Measurements from ENCODE around the gene TMEM101.
"Not testable (repeated sequence)": the region's sequence is repeated elsewhere in the genome, so short reads cannot be mapped to it uniquely, and the experiment has no call there.

TMEM101 gene

DNA sequence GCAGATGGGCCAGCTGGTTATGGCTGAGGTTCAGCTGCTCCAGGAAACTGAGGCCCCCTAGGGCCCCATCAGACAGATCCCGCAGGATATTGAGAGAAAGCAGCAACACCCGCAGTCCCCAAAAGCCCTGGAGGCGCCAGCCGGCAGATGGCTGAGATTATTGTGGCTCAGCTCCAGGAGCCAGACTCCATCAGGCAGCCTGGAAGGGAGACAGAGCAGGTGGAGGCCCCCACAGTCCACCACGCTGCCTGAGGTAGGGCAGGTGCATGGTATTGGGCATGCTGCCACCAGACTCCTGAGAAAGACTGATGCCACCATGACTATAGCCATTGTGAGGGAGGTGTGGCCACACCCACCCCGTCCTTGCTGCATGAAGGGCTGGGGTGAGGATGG lies 9.5 kb upstream of the TMEM101 start:
- DNase-seq (ENCODE audit: low read depth in 2 of 2, low spot score in 1 of 2) = no peak

DNA sequence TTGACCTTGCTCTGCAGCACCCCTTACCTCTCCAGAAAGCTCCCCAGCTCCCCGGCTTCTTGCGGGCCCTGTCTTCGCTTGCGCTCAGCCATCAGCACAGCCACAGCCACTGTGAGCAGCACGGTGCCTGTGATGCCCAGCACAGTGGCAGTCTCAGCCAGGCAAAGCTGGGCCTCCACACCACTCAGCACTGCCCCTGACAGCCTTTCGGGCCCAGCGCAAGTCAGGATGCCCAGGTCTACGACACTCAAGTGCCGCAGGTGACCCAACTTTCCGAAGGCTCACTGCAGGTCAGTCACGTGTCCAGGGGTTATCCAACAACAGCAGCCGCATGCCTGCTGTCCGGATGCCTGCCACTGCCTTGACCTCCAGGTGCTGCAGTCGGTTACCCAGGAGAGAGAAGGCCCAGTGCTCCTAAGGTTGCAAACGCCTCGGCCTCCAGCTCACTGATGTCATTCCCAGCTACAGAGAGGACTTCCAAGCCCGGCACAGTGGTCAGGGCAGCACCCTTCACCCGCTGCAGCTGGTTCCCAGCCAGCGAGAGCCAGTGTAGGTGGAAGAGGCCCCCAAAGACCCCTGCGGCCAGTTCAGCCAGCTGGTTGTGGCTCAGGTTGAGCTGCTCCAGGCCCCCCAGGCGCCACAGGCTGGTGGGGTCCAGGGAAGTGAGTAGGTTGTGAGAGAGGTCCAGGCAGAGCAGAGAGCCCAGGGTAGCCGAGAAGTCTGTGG lies 8.9 kb upstream of the TMEM101 start:
- DNase-seq (ENCODE audit: low read depth in 2 of 2, low spot score in 1 of 2) = no peak

DNA sequence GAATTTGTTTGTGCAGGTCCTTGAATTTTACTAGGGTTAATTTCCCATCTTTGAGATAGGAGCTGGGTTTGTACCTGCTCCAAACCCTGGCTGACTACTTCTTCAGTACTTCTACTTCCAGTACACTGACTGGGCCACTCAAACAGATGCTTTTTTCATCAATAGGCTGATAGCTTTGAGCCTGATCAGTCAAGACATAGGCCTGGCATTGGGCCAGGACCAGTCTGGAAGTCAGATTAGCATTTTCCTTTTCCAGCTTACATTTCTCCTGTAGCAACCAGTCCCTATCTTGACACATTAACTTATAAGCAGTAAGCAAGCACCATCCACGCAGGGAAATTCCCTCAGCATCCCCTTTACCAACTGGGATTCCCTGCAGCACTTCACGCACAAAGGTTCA lies 7.5 kb upstream of the TMEM101 start:
- DNase-seq (ENCODE audit: low read depth in 2 of 2, low spot score in 1 of 2) = no peak

DNA sequence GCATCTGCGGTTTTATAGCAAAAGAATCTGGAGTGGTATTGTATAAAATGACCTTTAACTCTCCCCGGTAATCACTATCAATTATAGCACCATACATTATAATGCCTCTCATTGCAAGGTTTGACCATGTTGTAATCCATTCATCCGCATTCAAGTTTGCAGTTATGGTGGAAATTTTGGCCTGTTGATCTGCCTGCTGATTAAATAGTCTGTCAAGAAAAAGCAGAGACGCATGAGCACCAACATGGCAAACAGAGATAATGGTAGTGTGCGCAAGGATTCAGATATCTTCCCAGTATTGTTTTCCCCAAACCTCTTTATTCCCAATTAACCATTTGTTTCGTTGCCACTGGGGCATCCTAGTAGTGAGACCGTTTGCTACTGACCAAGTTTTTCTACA lies 6.5 kb upstream of the TMEM101 start:
- DNase-seq (ENCODE audit: low read depth in 2 of 2, low spot score in 1 of 2) = not testable (repeated sequence)

DNA sequence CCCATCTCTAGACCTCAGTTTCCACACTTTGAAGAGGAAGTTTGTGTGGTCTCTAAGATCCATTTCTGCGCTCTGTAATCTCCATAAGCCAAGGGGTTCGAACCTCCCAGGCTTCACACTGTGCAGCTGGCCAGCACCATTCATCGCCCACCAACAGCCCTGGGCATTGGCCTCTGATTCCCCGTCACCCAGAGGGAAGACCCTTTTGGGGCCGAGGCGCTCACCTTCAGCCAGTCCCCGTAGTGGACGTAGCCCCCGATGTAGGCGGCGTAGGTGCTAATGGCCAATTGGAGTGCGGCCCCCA lies 678 bp downstream of the TMEM101 start:
- DNase-seq (ENCODE audit: low read depth in 2 of 2, low spot score in 1 of 2) = no peak

DNA sequence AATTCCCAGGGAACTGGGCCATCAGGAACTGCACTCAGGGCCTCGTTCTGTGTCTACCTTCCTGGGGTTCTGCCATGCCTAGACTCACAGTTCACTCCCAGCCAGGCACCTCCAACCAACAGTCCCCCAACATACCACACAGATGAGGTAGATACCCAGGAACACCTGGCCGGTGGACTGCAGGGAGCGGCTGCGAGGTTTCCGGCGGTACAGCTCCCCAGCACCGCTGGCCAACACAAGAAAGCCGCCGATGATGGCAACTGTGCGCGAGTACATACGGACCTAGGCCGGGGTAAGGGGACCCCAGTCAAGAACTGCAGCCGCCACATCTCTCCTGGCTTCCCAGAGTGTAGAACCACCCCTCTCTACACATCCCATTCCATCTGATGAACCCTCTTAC lies 1.9 kb downstream of the TMEM101 start:
- DNase-seq (ENCODE audit: low read depth in 2 of 2, low spot score in 1 of 2) = no peak

DNA sequence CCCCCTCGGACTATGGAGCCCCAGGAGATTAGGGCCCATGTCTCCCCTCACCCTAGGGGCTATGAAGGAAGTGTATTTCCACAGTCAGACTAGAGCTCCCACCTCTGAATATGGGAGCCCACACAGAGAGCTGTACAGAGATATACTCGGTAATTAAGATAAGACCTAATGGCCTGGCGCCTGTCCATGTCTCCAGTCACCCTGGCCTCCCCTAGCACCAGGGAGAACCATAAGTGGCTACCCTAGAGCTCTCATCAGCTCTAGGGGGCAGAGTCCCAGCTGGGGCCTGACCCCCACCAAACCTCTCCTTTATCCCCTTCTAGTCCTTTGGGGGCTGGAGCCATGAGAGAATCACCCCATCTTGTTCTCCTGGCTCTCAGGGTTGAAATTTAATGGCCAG lies 2.4 kb downstream of the TMEM101 start:
- DNase-seq (ENCODE audit: low read depth in 2 of 2, low spot score in 1 of 2) = no peak

DNA sequence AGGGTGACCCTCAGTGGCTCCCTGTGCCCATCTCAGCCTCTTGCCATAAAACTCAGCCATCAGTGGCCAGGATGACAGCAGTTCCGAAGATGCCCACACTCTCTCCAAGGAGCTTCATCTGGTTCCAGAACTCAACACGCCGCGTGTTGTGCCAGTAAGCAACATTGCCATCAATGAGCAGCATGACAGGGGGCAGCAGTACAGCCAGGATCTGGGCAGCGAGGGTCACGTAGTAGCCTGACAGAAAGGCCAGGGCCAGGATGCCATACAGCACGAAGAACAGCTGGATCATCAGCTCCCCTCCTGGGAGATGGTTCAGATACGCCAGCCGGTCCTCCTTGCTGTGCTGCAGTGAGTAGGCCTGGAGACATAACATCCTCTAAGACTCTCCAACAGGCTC lies 2.9 kb downstream of the TMEM101 start:
- DNase-seq (ENCODE audit: low read depth in 2 of 2, low spot score in 1 of 2) = no peak

DNA sequence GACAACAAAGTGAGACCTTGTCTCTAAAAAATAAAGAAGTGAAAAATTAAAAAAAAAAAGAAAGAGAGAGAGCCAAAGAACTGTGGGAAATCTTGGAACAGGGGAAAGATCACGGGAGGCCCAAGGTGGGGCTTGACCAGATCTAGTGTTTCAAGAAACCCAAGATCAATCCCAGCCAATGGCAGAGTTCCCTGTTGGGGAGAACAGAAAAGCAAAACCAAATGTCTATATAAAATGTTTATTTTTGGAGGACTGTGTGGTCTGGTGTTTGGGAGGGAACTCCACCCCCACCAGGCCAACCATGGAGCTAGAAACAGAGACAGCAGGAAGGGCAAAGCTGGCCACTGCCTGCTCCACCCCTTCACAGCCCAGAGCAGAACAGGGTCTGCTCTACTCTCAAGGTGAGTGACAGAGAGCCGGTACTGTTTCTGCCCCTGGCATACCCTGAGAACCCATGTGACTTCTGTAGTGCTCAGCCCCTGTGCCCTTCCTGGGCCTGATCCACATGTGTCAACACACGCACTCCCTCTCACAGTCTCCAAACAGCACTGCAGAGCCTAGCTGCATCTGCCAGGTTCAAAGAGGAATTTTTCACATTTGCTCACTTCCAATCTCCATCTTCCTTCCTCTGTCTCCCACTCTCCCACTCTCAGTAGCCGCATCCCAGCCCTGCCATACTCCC lies 3.7 kb downstream of the TMEM101 start:
- DNase-seq (ENCODE audit: low read depth in 2 of 2, low spot score in 1 of 2) = no peak

DNA sequence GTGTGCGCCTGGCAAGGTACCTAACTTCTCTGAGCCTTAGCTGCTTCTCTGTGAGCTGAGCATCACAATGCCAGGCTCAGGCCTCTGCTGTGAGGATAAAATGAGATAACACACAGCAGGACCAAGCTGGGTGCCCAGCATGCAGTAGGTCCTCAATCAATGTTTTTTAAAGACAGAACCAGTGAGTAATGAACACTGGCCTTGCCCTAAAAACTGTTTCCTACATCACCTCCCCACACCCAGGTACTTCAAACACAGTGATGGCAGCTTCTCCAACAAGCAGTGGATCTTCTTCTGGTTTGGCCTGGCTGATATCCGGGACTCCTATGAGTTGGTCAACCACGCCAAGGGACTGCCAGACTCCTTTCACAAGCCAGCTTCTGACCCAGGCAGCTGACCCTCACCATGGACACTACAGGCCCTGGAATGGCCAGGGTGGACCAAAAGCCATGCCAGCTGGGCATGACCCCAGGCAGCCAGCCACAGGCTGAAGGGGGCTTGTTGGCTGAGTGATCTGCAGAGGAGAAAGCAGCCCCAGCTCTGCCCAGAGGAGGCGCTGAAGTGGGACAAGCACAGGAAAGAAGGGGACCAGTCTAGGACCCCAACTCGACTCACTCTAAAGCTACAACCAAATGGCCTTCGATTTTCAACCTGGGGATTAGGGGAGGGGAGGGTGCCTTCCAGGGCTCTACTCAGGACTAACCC lies 6.4 kb downstream of the TMEM101 start:
- no peak for DNase-seq (ENCODE audit: low read depth in 2 of 2, low spot score in 1 of 2)

DNA sequence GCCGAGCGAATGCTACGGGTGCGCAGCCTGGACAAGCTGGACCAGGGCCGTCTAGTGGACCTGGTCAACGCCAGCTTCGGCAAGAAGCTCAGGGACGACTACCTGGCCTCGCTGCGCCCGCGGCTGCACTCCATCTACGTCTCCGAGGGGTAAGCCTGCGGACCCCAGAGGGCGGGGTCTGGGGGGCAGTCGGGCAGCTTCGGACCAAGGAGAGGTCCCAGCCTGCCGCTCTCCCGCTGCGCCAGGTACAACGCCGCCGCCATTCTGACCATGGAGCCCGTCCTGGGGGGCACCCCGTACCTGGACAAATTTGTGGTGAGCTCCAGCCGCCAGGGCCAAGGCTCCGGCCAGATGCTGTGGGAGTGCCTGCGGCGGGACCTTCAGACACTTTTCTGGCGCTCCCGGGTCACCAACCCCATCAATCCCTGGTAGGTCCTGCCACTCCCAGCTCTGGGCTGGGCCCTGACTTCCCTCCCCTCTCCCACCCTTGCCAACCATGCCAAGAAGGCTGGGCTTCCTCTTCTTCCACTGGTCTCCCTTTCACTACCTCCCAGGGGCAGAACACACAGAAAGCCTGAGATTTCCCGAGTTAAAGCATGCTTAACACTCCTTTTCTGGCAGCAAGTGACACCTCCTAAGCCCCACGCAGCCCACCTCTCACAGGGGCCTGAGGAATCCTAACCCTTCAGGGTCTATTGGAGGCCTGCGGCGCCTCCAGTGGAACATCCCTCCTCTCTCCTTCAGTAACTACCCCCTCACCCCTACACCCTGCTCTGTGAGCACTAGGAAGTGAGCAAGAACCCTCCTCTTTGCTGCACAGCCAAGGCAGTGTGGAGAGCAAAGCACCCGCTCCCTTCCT lies 7.2 kb downstream of the TMEM101 start:
- no peak for DNase-seq (ENCODE audit: low read depth in 2 of 2, low spot score in 1 of 2)

DNA sequence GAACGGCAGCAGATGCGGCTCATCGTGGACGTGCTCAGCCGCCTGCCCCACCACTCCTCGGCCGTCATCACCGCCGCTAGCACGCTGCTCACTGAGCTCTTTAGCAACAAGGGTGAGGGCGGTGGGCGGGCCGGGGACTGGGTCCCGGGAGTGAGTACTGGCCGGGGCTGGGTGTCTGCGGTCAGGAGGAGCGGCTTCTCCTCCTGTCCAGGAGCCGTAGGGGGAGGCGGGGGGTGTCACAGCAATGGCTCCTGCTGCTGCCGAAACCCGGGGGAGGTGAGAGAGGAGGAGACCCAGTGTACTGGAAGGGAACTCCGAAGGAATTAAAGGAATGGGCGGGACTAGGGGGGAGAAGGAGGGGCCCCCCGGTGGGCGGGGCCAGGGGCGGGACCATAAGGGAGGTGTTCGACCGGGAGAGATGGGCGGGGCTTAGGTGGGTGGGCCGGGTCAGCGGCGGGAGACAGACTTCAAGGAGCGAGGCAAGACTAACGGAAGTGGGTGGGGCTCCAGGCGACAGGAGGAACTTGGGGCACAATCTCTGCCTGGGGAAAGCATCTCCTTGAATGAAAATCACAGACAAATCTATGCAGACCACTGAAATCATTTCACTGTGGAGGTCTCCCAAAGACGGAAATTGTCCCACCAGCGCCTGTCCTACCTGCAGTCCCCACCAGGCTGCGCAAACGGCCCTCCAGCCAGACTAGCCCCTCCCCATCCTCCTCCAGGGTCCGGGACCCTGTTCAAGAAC lies 8.0 kb downstream of the TMEM101 start:
- DNase-seq (ENCODE audit: low read depth in 2 of 2, low spot score in 1 of 2) = peak; percentile 94 to 97

DNA sequence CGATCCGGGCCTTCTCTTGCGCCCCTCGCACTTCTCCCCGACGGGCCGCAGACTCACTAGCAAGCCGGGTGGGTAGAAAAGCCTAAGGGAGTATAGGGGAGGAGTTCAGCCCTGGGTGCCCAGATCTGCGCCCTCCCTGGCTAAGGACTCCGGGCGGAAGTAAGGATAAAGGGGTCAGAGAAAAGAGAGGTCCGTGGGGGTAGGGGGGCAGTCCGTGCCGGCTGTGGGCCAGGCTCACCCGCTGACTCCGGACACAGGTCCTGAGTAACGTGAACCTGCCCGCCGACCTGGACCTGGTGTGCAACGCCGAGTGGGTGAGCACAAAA lies 8.5 kb downstream of the TMEM101 start:
- no peak for DNase-seq (ENCODE audit: low read depth in 2 of 2, low spot score in 1 of 2)

DNA sequence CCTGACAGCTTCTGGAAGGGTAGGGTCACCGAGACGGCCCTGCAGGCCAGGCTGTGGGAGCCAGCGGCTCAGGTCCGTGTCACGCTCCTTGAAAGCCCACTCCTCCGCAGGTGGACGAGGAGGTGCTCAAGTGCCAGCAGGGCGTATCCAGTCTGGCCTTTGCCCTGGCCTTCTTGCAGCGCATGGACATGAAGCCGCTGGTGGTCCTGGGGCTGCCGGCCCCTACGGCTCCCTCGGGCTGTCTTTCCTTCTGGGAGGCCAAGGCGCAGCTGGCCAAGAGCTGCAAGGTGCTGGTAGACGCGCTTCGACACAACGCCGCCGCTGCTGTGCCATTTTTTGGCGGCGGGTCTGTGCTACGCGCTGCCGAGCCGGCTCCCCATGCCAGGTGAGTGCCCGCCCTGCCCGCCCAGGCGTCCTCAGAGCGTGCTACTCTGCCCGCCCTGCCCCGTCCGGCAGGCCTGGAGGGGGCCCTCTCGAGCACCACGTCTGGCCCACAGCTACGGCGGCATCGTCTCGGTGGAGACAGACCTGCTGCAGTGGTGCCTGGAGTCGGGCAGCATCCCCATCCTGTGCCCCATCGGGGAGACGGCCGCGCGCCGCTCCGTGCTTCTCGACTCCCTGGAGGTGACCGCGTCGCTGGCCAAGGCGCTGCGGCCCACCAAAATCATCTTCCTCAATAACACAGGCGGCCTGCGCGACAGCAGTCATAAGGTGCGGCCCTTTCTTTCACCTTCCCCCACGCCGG lies 9.1 kb downstream of the TMEM101 start:
- DNase-seq (ENCODE audit: low read depth in 2 of 2, low spot score in 1 of 2) = no peak

DNA sequence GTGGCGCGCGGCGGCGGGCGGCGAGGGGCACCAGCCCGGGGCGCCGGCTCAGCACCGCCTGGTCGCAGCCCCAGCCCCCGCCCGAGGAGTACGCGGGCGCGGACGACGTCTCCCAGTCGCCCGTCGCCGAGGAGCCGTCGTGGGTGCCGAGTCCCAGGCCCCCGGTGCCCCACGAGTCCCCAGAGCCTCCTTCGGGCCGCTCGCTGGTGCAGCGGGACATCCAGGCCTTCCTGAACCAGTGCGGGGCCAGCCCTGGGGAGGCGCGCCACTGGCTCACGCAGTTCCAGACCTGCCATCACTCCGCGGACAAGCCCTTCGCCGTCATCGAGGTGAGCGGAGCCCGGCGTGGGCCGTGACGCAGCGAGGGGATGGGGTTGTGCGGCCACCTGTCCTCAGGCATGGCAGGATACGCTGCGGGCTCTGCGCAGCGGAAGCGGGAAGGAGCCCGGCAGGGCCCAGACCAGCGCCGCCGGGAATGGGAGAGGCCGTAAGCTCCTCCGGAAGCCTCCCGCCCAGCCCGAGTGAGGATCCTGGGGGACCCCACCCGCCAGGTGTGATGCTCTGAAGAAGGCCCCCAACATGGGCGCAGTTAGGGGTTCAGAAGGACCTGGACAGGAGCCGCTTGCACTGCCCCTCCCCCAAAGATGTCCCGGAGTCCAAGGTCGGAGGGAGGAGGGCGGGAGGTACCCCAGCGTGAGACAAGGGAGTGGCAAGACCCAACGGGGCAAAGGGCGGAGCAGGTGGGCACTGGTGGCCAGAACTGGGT lies 9.8 kb downstream of the TMEM101 start:
- DNase-seq (ENCODE audit: low read depth in 2 of 2, low spot score in 1 of 2) = no peak

DNA sequence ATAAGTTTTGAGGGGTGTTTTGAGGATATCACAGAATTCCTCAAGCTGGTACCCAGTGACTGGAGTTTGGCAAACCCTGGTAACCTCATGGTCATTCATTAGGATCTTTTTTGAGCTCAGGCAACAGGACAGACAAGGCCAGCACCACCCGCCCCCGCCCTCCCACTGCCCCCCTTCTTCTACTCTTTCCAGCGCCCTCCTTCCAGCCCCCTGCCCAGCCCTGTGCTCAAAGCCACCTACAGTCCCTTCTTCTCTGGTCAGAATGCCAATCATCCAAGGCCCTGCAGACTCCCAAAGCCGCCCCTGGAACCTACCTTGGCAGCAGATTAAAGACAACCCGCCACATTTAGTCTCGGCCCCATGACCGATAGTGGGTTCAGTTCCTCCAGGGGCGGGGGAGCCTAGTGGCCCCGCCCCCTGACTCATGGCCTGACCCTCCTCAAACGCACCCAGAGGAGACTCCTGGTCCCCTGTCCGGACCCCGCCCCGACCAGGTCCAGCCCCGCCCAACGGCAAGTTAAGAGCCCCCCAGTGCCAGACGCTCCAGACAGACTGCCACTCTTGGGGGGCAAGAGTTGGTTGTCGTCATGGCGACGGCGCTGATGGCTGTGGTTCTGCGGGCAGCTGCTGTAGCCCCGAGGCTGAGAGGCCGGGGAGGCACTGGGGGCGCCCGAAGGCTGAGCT lies 10.5 kb downstream of the TMEM101 start, which contains the start of gene NAGS:
TSS of gene NAGS (plus strand) at position 546 of the 684 bp plus-strand sequence. CDS start at position 588, 42 bp downstream.
- DNase-seq (ENCODE audit: low read depth in 2 of 2, low spot score in 1 of 2) = no peak

DNA sequence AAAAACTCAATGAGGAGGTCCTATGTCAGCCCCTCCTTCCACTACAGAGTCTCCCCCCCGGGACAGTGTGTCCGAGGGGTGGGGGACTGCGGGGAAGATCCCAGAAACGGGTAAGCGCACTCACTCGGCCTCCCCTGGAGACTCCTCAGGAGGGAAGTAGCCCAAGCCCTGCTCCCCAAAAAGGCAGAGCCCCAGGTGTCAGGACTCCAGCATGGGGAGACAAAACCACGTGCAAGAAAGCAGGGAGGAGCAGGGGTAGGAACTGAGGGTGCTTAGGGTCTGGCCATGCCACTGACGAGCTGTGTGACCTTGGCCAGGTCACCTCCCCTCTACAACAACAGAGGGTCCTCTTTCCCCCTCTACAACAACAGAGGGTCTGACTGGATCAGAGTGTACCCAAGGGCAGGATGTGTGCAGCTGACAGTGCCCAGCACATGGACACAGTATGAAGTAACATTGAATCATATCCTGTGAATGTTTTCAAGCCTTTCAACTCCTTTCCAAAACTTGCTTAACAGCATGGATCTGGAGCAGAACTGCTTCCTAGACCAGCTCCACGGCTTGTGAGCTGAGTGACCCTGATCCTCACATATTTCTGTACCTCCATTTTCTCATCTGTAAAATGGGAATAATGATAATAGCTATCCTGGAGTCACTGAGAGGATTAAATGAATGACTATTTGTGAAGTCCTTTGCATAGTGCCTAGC lies 12.5 kb downstream of the TMEM101 start:
- no peak for DNase-seq (ENCODE audit: low read depth in 2 of 2, low spot score in 1 of 2)

DNA sequence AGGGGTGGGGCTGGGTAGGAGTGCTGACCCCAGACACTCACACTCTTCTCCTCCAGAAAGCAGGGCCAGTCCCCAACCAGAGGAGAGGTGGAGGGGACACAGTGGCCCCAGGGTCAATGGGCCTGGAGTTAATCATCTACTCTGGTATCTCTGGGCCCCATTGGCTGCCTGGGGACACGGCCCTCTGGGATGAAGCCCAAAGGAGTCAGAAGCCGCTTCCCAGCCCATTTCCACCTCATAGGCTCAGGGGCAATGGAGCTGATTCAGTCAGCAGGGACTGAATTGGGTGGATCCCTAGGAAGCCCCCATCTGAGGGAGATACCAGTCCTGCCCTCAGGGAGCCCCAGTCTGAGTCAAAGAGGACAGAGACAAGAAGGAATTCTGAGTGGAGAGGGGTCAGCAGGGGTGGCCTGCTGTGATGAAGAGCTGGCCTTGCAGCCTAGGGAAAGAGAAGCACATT lies 13.3 kb downstream of the TMEM101 start:
- no peak for DNase-seq (ENCODE audit: low read depth in 2 of 2, low spot score in 1 of 2)
